ENCODE measurements around the gene KCNN2.

Gene KCNN2

GRCh38 chr5:114402206-114402605 is 40.3 kb downstream of the KCNN2 start:
- no peaks in the 10 kb centered on the region; the same call in 1 of the 2 replicates for H3K4me1 ChIP-seq (ENCODE audit: insufficient read depth, low read length)
- peaks cover 8% of the 10 kb centered on the region; the same call in 1 of the 2 replicates for H3K36me3 ChIP-seq (ENCODE audit: insufficient read depth, low read depth, low read length)
- H3K9me3 ChIP-seq (ENCODE audit: insufficient read depth, low read depth, low read length), result peaks cover 2% of the 10 kb centered on the region; the same call in 1 of the 2 replicates
- no peaks in the 10 kb centered on the region for H3K27me3 ChIP-seq (ENCODE audit: insufficient read depth, low read length)
- H3K4me3 ChIP-seq (ENCODE audit: low read length), result no peak overlapping the region
- H3K27ac ChIP-seq (ENCODE audit: low read length), result no peak overlapping the region
- no peak overlapping the region for H3K9ac ChIP-seq (ENCODE audit: low read depth, low read length)

- Histone ChIP-seq H3K27ac (ENCODE audit: low read length) (no peak overlapping the region), H3K4me1 (ENCODE audit: insufficient read depth, low read length) (peaks cover 15% of the 10 kb centered on the region), H3K36me3 (ENCODE audit: insufficient read depth, low read depth, low read length) (peaks cover 8% of the 10 kb centered on the region; the same call in 1 of the 2 replicates), H3K27me3 (ENCODE audit: insufficient read depth, low read length) (no peaks in the 10 kb centered on the region), H3K9ac (ENCODE audit: low read depth, low read length) (no peak overlapping the region), H3K4me3 (ENCODE audit: low read length) (no peak overlapping the region), H3K9me3 (ENCODE audit: insufficient read depth, low read depth, low read length) (no peaks in the 10 kb centered on the region)
Measured at GRCh38 chr5:114407783-114408182, 45.9 kb downstream of the KCNN2 start.

GRCh38 chr5:114408847-114409246 is 47.0 kb downstream of the KCNN2 start:
- H3K36me3 ChIP-seq (ENCODE audit: insufficient read depth, low read depth, low read length), result peaks cover 8% of the 10 kb centered on the region; the same call in 1 of the 2 replicates
- peaks cover 15% of the 10 kb centered on the region for H3K4me1 ChIP-seq (ENCODE audit: insufficient read depth, low read length)
- no peak overlapping the region for H3K4me3 ChIP-seq (ENCODE audit: low read length)
- H3K9me3 ChIP-seq (ENCODE audit: insufficient read depth, low read depth, low read length), result no peaks in the 10 kb centered on the region
- no peaks in the 10 kb centered on the region for H3K27me3 ChIP-seq (ENCODE audit: insufficient read depth, low read length)
- no peak overlapping the region for H3K9ac ChIP-seq (ENCODE audit: low read depth, low read length)
- H3K27ac ChIP-seq (ENCODE audit: low read length), result no peak overlapping the region

GRCh38 chr5:114411380-114411931 is 49.6 kb downstream of the KCNN2 start:
- Histone ChIP-seq H3K27me3 (ENCODE audit: insufficient read depth, low read length) (no peaks in the 10 kb centered on the region), H3K27ac (ENCODE audit: low read length) (no peak overlapping the region), H3K4me3 (ENCODE audit: low read length) (no peak overlapping the region), H3K36me3 (ENCODE audit: insufficient read depth, low read depth, low read length) (no peaks in the 10 kb centered on the region), H3K9ac (ENCODE audit: low read depth, low read length) (no peak overlapping the region), H3K9me3 (ENCODE audit: insufficient read depth, low read depth, low read length) (no peaks in the 10 kb centered on the region), H3K4me1 (ENCODE audit: insufficient read depth, low read length) (peaks cover 15% of the 10 kb centered on the region)

DNA sequence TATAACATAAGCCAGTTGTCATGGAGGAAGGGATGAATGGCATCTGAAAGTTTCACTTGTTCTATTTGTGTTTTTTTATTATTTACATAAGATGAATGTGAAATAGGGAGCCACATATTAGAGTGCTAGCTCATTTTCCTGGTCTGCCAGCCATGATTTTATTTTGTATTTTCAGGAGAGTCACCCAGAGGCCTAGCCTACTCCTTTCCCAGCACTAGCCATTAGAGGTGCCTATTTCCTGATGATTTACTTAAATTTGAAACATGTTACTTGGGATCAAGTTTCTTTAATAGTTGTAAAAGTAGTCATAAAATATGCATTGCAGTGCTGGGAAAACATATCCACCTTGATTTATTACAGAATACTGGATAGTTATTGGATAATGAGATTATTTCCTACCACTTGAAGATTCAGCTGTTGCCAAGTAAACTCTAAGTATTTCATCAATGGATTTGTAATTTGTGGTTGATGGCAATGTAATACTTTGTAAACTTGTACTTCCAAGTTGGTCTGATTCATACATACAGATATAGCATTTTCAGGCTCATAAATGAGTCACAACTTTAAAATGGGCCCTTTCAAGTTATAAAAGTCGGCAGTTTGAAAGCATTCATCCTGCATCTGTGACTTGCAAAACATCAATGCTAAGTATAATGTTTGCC is 50.8 kb downstream of the KCNN2 start:
- H3K27ac ChIP-seq (ENCODE audit: low read length), result no peak overlapping the region
- H3K36me3 ChIP-seq (ENCODE audit: insufficient read depth, low read depth, low read length), result no peaks in the 10 kb centered on the region
- H3K4me3 ChIP-seq (ENCODE audit: low read length), result no peak overlapping the region
- H3K9ac ChIP-seq (ENCODE audit: low read depth, low read length), result no peak overlapping the region
- H3K27me3 ChIP-seq (ENCODE audit: insufficient read depth, low read length), result no peaks in the 10 kb centered on the region
- H3K9me3 ChIP-seq (ENCODE audit: insufficient read depth, low read depth, low read length), result no peaks in the 10 kb centered on the region
- H3K4me1 ChIP-seq (ENCODE audit: insufficient read depth, low read length), result peaks cover 12% of the 10 kb centered on the region

DNA sequence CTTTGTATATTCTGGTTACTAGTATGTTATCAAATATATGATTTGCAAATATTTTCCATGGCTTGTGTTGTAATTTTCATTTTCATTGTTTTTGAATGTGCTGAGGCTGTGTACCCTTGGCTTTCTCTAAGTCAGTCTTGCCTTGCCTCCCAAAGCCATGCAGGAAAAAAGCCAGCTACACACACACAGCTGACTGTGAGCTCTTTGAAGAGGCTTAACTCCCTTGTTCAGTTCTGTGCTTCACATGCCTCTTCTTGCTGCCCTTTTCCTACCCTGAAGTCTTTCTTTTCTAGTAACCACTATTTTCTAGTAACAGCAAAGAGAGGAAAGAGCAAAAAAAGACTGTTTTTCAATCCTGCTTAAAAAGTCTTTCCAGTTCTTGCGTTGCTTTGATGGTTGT is 53.9 kb downstream of the KCNN2 start:
- H3K9me3 ChIP-seq (ENCODE audit: insufficient read depth, low read depth, low read length), result no peaks in the 10 kb centered on the region
- no peaks in the 10 kb centered on the region for H3K27me3 ChIP-seq (ENCODE audit: insufficient read depth, low read length)
- no peak overlapping the region for H3K27ac ChIP-seq (ENCODE audit: low read length)
- no peaks in the 10 kb centered on the region; the same call in 1 of the 2 replicates for H3K4me1 ChIP-seq (ENCODE audit: insufficient read depth, low read length)
- H3K36me3 ChIP-seq (ENCODE audit: insufficient read depth, low read depth, low read length), result no peaks in the 10 kb centered on the region
- no peak overlapping the region for H3K9ac ChIP-seq (ENCODE audit: low read depth, low read length)
- no peak overlapping the region for H3K4me3 ChIP-seq (ENCODE audit: low read length)

DNA sequence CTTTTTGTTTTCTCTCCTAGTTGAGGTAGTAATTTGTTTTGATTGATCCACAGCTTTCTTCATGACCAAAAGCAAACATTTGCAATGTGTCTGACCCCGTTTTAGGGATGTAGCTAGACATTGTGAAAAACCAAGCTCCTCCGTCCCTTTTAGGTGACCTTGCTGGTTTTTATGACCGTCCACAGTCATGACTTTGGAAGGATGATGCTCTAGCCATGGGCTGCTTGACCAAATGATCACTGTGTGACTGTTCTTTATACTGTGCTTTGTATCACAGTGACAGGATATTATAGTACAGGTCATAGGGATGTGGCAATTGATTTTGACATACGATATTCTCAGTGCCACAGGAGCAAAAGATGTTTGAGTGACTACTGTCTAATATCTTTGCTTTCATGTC is 54.4 kb downstream of the KCNN2 start:
- Histone ChIP-seq H3K27ac (ENCODE audit: low read length) (no peak overlapping the region), H3K9ac (ENCODE audit: low read depth, low read length) (no peak overlapping the region), H3K4me1 (ENCODE audit: insufficient read depth, low read length) (no peaks in the 10 kb centered on the region; the same call in 1 of the 2 replicates), H3K36me3 (ENCODE audit: insufficient read depth, low read depth, low read length) (no peaks in the 10 kb centered on the region), H3K9me3 (ENCODE audit: insufficient read depth, low read depth, low read length) (no peaks in the 10 kb centered on the region), H3K4me3 (ENCODE audit: low read length) (no peak overlapping the region), H3K27me3 (ENCODE audit: insufficient read depth, low read length) (no peaks in the 10 kb centered on the region)

DNA sequence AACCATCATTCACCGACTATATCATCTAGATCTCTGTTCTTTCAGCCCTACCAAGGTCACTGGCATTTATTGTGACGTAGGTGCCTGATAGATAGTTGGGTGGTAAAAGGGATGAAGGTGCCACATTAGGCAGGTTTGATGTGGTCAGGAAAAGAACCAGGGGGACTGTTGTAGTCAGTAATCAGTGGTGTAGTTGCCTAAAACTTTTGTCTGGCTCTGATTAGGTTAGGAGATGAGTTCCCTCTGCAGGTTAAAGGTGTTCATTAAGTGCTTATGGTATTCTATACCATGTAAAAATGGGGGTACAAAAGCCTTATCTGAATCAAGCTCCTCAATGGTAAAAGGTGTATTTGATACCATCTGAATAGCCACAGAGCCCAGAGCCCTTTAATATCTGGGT is 55.6 kb downstream of the KCNN2 start:
- H3K27me3 ChIP-seq (ENCODE audit: insufficient read depth, low read length), result no peaks in the 10 kb centered on the region
- no peak overlapping the region for H3K4me3 ChIP-seq (ENCODE audit: low read length)
- H3K36me3 ChIP-seq (ENCODE audit: insufficient read depth, low read depth, low read length), result no peaks in the 10 kb centered on the region
- H3K9ac ChIP-seq (ENCODE audit: low read depth, low read length), result no peak overlapping the region
- H3K4me1 ChIP-seq (ENCODE audit: insufficient read depth, low read length), result no peaks in the 10 kb centered on the region; the same call in 1 of the 2 replicates
- no peak overlapping the region for H3K27ac ChIP-seq (ENCODE audit: low read length)
- no peaks in the 10 kb centered on the region for H3K9me3 ChIP-seq (ENCODE audit: insufficient read depth, low read depth, low read length)

- Histone ChIP-seq H3K9ac (ENCODE audit: low read depth, low read length) (no peak overlapping the region), H3K4me1 (ENCODE audit: insufficient read depth, low read length) (no peaks in the 10 kb centered on the region; the same call in 1 of the 2 replicates), H3K27ac (ENCODE audit: low read length) (no peak overlapping the region), H3K27me3 (ENCODE audit: insufficient read depth, low read length) (no peaks in the 10 kb centered on the region), H3K9me3 (ENCODE audit: insufficient read depth, low read depth, low read length) (no peaks in the 10 kb centered on the region), H3K4me3 (ENCODE audit: low read length) (no peak overlapping the region), H3K36me3 (ENCODE audit: insufficient read depth, low read depth, low read length) (no peaks in the 10 kb centered on the region)
Measured at GRCh38 chr5:114418176-114419066, 56.6 kb downstream of the KCNN2 start.

GRCh38 chr5:114419067-114419388 is 57.2 kb downstream of the KCNN2 start:
- H3K27me3 ChIP-seq (ENCODE audit: insufficient read depth, low read length), result no peaks in the 10 kb centered on the region
- H3K4me1 ChIP-seq (ENCODE audit: insufficient read depth, low read length), result no peaks in the 10 kb centered on the region; the same call in 1 of the 2 replicates
- H3K4me3 ChIP-seq (ENCODE audit: low read length), result no peak overlapping the region
- H3K36me3 ChIP-seq (ENCODE audit: insufficient read depth, low read depth, low read length), result no peaks in the 10 kb centered on the region
- no peaks in the 10 kb centered on the region for H3K9me3 ChIP-seq (ENCODE audit: insufficient read depth, low read depth, low read length)
- no peak overlapping the region for H3K9ac ChIP-seq (ENCODE audit: low read depth, low read length)
- no peak overlapping the region for H3K27ac ChIP-seq (ENCODE audit: low read length)

- Histone ChIP-seq H3K27me3 (ENCODE audit: insufficient read depth, low read length) (no peaks in the 10 kb centered on the region), H3K27ac (ENCODE audit: low read length) (no peak overlapping the region), H3K9me3 (ENCODE audit: insufficient read depth, low read depth, low read length) (no peaks in the 10 kb centered on the region), H3K4me1 (ENCODE audit: insufficient read depth, low read length) (no peaks in the 10 kb centered on the region; the same call in 1 of the 2 replicates), H3K4me3 (ENCODE audit: low read length) (no peak overlapping the region), H3K36me3 (ENCODE audit: insufficient read depth, low read depth, low read length) (no peaks in the 10 kb centered on the region), H3K9ac (ENCODE audit: low read depth, low read length) (no peak overlapping the region)
Measured at GRCh38 chr5:114419959-114420358, 58.1 kb downstream of the KCNN2 start.

Measured in iPS-20b (cell line).